Activated T-cell treated with anti-CD3 and anti-CD28 coated beads for 1 hour (primary cell): ENCODE data around the gene SMAGP.
"Not testable (repeated sequence)": the region's sequence is repeated elsewhere in the genome, so short reads cannot be mapped to it uniquely, and the experiment has no call there.

Experiments
- DNase-seq: peaks from one replicate; pipeline ENCODE4 v3.0.0-alpha.2; 2020; ENCODE audit warnings: low read depth

SMAGP gene

GRCh38 chr12:51225234-51225633 lies 45.0 kb downstream of the SMAGP start:
- no peak for DNase-seq

GRCh38 chr12:51224625-51225024 lies 45.6 kb downstream of the SMAGP start:
- DNase-seq: no peak

GRCh38 chr12:51222461-51222860 lies 47.8 kb downstream of the SMAGP start:
- DNase-seq: no peak

GRCh38 chr12:51219857-51220256 lies 50.4 kb downstream of the SMAGP start:
- DNase-seq: not testable (repeated sequence)

- DNase-seq: no peak
These were observed 50.9 kb downstream of the SMAGP start for GRCh38 chr12:51219322-51219721.

- no peak for DNase-seq
These were observed 51.5 kb downstream of the SMAGP start for GRCh38 chr12:51218607-51219161.

- DNase-seq: peak; percentile 57
These were observed 52.1 kb downstream of the SMAGP start, which contains the start of gene POU6F1 for GRCh38 chr12:51217968-51218606. Gene POU6F1 (minus strand): TSS chr12:51218062. CDS start chr12:51206836, 11,226 bp downstream.

GRCh38 chr12:51217133-51217967 lies 52.9 kb downstream of the SMAGP start:
- DNase-seq: peak; percentile 48

GRCh38 chr12:51216642-51217041 lies 53.6 kb downstream of the SMAGP start:
- no peak for DNase-seq

- no peak for DNase-seq
These were observed 55.3 kb downstream of the SMAGP start for GRCh38 chr12:51214895-51215294.

- no peak for DNase-seq
These were observed 59.4 kb downstream of the SMAGP start for GRCh38 chr12:51210690-51211395.

GRCh38 chr12:51209259-51209658 lies 61.0 kb downstream of the SMAGP start:
- no peak for DNase-seq

GRCh38 chr12:51208016-51208660 lies 62.1 kb downstream of the SMAGP start:
- no peak for DNase-seq

- DNase-seq: no peak
These were observed 64.9 kb downstream of the SMAGP start for GRCh38 chr12:51205350-51205749.

GRCh38 chr12:51202718-51203117 lies 67.5 kb downstream of the SMAGP start:
- DNase-seq: no peak

GRCh38 chr12:51200806-51201205 lies 69.4 kb downstream of the SMAGP start:
- no peak for DNase-seq

- no peak for DNase-seq
These were observed 70.1 kb downstream of the SMAGP start for GRCh38 chr12:51200156-51200555.

- no peak for DNase-seq
These were observed 70.8 kb downstream of the SMAGP start for GRCh38 chr12:51199366-51199945.

GRCh38 chr12:51198568-51199365 lies 71.4 kb downstream of the SMAGP start:
- no peak for DNase-seq

- no peak for DNase-seq
These were observed 72.3 kb downstream of the SMAGP start for GRCh38 chr12:51197736-51198567.
